NB4 (cell line): ENCODE measurements around the gene CETP.

ENCODE experiments used
- DNase-seq: peaks from one replicate; pipeline ENCODE4 v3.0.0; 2010; ENCODE audit warnings: low read depth
- H3K4me3 ChIP-seq: one replicate; pipeline ENCODE4 v1.5.1; 2011; ENCODE audit warnings: mild to moderate bottlenecking, low read depth, low read length, moderate library complexity
- MAX ChIP-seq: IDR thresholded peaks from 2 replicates; pipeline ENCODE4 v1.6.1; 2011; ENCODE audit warnings: low read depth, low read length
- MYC ChIP-seq: IDR thresholded peaks from 2 replicates; pipeline ENCODE4 v1.6.1; 2011; ENCODE audit warnings: low read depth, low read length
- POLR2A ChIP-seq: IDR thresholded peaks from 2 replicates; pipeline ENCODE4 v1.6.1; 2011; ENCODE audit warnings: mild to moderate bottlenecking; ENCODE audit not compliant: insufficient read length; ENCODE audit errors: extremely low read depth
- TF ChIP-seq, protein P1 (sequence below): IDR thresholded peaks from one replicate; pipeline ENCODE4 v1.5.1; 2012; ENCODE audit warnings: low read depth, low read length

Gene CETP

DNA sequence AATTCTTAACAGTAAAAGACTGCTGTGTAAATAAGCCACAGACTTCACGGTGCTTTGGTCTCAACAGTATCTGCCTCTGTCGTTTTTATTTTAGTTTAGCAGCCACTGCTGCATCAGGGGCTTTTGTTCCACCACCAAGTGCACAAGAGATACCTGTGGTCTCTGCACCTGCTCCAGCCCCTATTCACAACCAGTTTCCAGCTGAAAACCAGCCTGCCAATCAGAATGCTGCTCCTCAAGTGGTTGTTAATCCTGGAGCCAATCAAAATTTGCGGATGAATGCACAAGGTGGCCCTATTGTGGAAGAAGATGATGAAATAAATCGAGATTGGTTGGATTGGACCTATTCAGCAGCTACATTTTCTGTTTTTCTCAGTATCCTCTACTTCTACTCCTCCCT is 21.9 kb upstream of the CETP start:
- TF ChIP-seq MYC, result no peak
- TF ChIP-seq, protein P1, sequence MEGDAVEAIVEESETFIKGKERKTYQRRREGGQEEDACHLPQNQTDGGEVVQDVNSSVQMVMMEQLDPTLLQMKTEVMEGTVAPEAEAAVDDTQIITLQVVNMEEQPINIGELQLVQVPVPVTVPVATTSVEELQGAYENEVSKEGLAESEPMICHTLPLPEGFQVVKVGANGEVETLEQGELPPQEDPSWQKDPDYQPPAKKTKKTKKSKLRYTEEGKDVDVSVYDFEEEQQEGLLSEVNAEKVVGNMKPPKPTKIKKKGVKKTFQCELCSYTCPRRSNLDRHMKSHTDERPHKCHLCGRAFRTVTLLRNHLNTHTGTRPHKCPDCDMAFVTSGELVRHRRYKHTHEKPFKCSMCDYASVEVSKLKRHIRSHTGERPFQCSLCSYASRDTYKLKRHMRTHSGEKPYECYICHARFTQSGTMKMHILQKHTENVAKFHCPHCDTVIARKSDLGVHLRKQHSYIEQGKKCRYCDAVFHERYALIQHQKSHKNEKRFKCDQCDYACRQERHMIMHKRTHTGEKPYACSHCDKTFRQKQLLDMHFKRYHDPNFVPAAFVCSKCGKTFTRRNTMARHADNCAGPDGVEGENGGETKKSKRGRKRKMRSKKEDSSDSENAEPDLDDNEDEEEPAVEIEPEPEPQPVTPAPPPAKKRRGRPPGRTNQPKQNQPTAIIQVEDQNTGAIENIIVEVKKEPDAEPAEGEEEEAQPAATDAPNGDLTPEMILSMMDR, result no peak
- TF ChIP-seq POLR2A, result no peak
- no peak for TF ChIP-seq MAX
- no peak for DNase-seq
- H3K4me3 ChIP-seq, result no peak overlapping the region

- no peak overlapping the region for H3K4me3 ChIP-seq
Measured at GRCh38 chr16:56941092-56941491, 20.7 kb upstream of the CETP start.

GRCh38 chr16:56941856-56942331 is 19.9 kb upstream of the CETP start:
- H3K4me3 ChIP-seq, result no peak overlapping the region
- DNase-seq, result no peak
- TF ChIP-seq MYC (no peak), MAX (no peak), POLR2A (no peak)
- TF ChIP-seq, protein P1, result no peak

More at GRCh38 chr16:56941092-56941491, 20.7 kb upstream of the CETP start:
- peak; percentile 88 for DNase-seq
- TF ChIP-seq POLR2A (no peak), MAX (no peak), MYC (no peak)
- TF ChIP-seq, protein P1, result no peak

GRCh38 chr16:56943761-56944375 is 17.9 kb upstream of the CETP start:
- TF ChIP-seq MYC, result no peak
- TF ChIP-seq, protein P1, result no peak
- no peak for TF ChIP-seq POLR2A
- TF ChIP-seq MAX, result no peak
- H3K4me3 ChIP-seq, result no peak overlapping the region
- no peak for DNase-seq

GRCh38 chr16:56944954-56945839 is 16.6 kb upstream of the CETP start:
- DNase-seq, result no peak
- TF ChIP-seq, protein P1, result no peak
- no peak for TF ChIP-seq MYC
- H3K4me3 ChIP-seq, result no peak overlapping the region
